ENCODE data around the gene NFYA. TPM values are rescaled to one million over a fixed set of nuclear protein-coding genes. Genes with fewer than 3 reads are reported as not detected.
A peak's percentile ranks its signal among the peaks of the same experiment; 100 is the strongest.

NFYA gene
- total RNA-seq, 1 experiment from 2014 or later = 43.0 TPM

GRCh38 chr6:41098366-41098765 lies 25.6 kb downstream of the NFYA start:
- TF ChIP-seq, protein P1, sequence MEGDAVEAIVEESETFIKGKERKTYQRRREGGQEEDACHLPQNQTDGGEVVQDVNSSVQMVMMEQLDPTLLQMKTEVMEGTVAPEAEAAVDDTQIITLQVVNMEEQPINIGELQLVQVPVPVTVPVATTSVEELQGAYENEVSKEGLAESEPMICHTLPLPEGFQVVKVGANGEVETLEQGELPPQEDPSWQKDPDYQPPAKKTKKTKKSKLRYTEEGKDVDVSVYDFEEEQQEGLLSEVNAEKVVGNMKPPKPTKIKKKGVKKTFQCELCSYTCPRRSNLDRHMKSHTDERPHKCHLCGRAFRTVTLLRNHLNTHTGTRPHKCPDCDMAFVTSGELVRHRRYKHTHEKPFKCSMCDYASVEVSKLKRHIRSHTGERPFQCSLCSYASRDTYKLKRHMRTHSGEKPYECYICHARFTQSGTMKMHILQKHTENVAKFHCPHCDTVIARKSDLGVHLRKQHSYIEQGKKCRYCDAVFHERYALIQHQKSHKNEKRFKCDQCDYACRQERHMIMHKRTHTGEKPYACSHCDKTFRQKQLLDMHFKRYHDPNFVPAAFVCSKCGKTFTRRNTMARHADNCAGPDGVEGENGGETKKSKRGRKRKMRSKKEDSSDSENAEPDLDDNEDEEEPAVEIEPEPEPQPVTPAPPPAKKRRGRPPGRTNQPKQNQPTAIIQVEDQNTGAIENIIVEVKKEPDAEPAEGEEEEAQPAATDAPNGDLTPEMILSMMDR (conservative IDR thresholded peaks at IDR 0.05) = no peak
- H3K27me3 Mint-ChIP-seq (ENCODE audit: low read depth) = no peaks in the 10 kb centered on the region
- no peaks in the 10 kb centered on the region for H3K79me2 ChIP-seq (ENCODE audit: insufficient read depth, low read length)
- no peak overlapping the region for H3K14ac ChIP-seq (ENCODE audit: insufficient read depth, low read length)
- H4K20me1 ChIP-seq (ENCODE audit: control insufficient read depth, insufficient read depth, insufficient read length) = no peaks in the 10 kb centered on the region
- no peak overlapping the region for H4K5ac ChIP-seq (ENCODE audit: insufficient read length, low read depth, low read length)
- H3K56ac ChIP-seq (ENCODE audit: insufficient read length, low read depth, low read length) = no peak overlapping the region
- H2BK20ac ChIP-seq (ENCODE audit: low read depth, low read length, poor library complexity, severe bottlenecking) = no peak overlapping the region
- no peak overlapping the region for H2BK5ac ChIP-seq (ENCODE audit: insufficient read length, low read length)
- H3K4me3 Mint-ChIP-seq = no peak overlapping the region
- H3K23ac ChIP-seq (ENCODE audit: insufficient read length, low read depth, low read length) = no peak overlapping the region
- no peak overlapping the region for H2BK15ac ChIP-seq (ENCODE audit: low read depth, low read length)
- no peak overlapping the region for H2AK5ac ChIP-seq (ENCODE audit: insufficient read length, low read length)
- H4K91ac ChIP-seq (ENCODE audit: insufficient read length, low read depth, low read length) = no peak overlapping the region
- no peak overlapping the region for H2BK120ac ChIP-seq (ENCODE audit: low read depth, low read length, poor library complexity, severe bottlenecking)
- no peaks in the 10 kb centered on the region for H3K9me3 ChIP-seq (ENCODE audit: control insufficient read depth, low read depth, low read length)
- no peaks in the 10 kb centered on the region for H3K79me1 ChIP-seq (ENCODE audit: insufficient read depth, low read depth, low read length, poor library complexity, severe bottlenecking)
- H3K27ac ChIP-seq (ENCODE audit: insufficient read length, low read depth, low read length) = no peak overlapping the region
- no peak overlapping the region for H2AFZ ChIP-seq (ENCODE audit: low read length)
- peaks cover 47 to 80% (median 70%) of the 10 kb centered on the region in 3 experiments; a peak in 6 of 7 replicates for H3K36me3 Mint-ChIP-seq (ENCODE audit: insufficient read depth in 1 of 3, low read depth in 3 of 3)
- H3K4me2 ChIP-seq (ENCODE audit: insufficient read depth, insufficient read length, low read length) = no peak overlapping the region
- H3K18ac ChIP-seq (ENCODE audit: insufficient read length, low read depth, low read length) = no peak overlapping the region
- peak overlapping the region in 1 of 3 experiments; percentile 5; a peak in 1 of 7 replicates for H3K27ac Mint-ChIP-seq
- H3K9me3 Mint-ChIP-seq = no peaks in the 10 kb centered on the region
- H3K27me3 ChIP-seq (ENCODE audit: insufficient read depth, low read length) = no peaks in the 10 kb centered on the region
- peaks cover 0 to 3% of the 10 kb centered on the region in 2 experiments; a peak in 1 of 4 replicates for H3K4me1 Mint-ChIP-seq
- H2BK12ac ChIP-seq (ENCODE audit: insufficient read length, low read depth, low read length) = no peak overlapping the region
- WGBS (ENCODE audit: extremely low coverage, insufficient read length, low lambda C conversion rate) = no CpG with 5 or more reads among the region's 3 CpGs
- H3T11ph ChIP-seq (ENCODE audit: low read length) = no peak overlapping the region
- no peak overlapping the region for H3K9ac ChIP-seq (ENCODE audit: extremely low read depth, insufficient read length, low read length)
- DNase-seq = no peak
- H4K8ac ChIP-seq (replicated peaks; ENCODE audit: insufficient read length, low read depth, low read length) = no peak overlapping the region
- no peaks in the 10 kb centered on the region for H3K23me2 ChIP-seq (ENCODE audit: insufficient read length, low read depth, low read length, poor library complexity, severe bottlenecking)
- no peak overlapping the region for H3K4ac ChIP-seq (ENCODE audit: low read depth, low read length)
- H3K4me1 ChIP-seq (ENCODE audit: insufficient read depth, low read length) = no peaks in the 10 kb centered on the region

All from H9 (cell line).